MM.1S (cell line): ENCODE data around the gene PTTG2.

Source experiments
- EZH2 ChIP-seq: fragments of 300-600 bp; sonication (generic); optimal IDR thresholded peaks from 2 replicates; pipeline ENCODE3; 2017; ENCODE audit warnings: low read depth, mild to moderate bottlenecking, antibody characterized with exemption, low read length, mixed read lengths
- EZH2phosphoT487 ChIP-seq: fragments of 300-600 bp; sonication (generic); IDR thresholded peaks from 2 replicates; pipeline ENCODE4 v1.6.1; 2018; ENCODE audit warnings: antibody characterized with exemption, low read length
- TF ChIP-seq, protein P1 (sequence below): fragments of 300-600 bp; sonication (generic); IDR thresholded peaks from 2 replicates; pipeline ENCODE4 v1.5.1; 2016; ENCODE audit warnings: antibody characterized with exemption, low read length, mixed read lengths

DNA sequence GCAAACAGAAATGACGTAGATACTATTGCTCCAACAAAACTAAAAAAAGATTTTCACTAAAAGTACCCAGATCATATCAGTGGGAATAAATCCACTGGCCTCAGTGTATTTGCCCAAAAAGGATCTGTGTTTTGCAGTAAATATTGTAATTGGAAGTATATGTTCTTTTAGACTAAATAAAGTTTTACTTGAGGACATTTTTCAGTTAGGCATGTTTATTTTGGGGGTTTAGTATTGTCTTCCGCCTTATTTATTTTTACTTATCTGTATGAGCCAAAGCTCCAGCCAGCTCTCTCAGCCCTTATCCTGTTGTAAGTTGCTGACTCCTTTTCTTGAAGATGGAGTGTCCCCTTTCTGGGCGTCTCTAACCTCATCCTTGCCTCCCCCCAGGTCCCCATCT lies 49.8 kb downstream of the PTTG2 start:
- TF ChIP-seq, protein P1, sequence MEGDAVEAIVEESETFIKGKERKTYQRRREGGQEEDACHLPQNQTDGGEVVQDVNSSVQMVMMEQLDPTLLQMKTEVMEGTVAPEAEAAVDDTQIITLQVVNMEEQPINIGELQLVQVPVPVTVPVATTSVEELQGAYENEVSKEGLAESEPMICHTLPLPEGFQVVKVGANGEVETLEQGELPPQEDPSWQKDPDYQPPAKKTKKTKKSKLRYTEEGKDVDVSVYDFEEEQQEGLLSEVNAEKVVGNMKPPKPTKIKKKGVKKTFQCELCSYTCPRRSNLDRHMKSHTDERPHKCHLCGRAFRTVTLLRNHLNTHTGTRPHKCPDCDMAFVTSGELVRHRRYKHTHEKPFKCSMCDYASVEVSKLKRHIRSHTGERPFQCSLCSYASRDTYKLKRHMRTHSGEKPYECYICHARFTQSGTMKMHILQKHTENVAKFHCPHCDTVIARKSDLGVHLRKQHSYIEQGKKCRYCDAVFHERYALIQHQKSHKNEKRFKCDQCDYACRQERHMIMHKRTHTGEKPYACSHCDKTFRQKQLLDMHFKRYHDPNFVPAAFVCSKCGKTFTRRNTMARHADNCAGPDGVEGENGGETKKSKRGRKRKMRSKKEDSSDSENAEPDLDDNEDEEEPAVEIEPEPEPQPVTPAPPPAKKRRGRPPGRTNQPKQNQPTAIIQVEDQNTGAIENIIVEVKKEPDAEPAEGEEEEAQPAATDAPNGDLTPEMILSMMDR: no peak
- TF ChIP-seq EZH2: no peak
- TF ChIP-seq EZH2phosphoT487: no peak
